ENCODE measurements around the gene HSDL1. TPM values are rescaled to one million over a fixed set of nuclear protein-coding genes. Genes with fewer than 3 reads are reported as not detected.

The HSDL1 gene
- total RNA-seq (10 to 100 TPM; 26.0 to 27.8 TPM), polyA plus RNA-seq (ENCODE audit: insufficient read length in 6 of 6) (10 to 100 TPM; 38.0 to 45.9 (median 42.6) TPM)
- long read RNA-seq, donor 1, transcript HSDL1-208 (1 exons, 3,059 nt), result major isoform, 20 of 30 reads
- long read RNA-seq, donor 1, transcript HSDL1-201 (6 exons, 3,519 nt), result minor isoform, 7 of 30 reads
- long read RNA-seq, donor 1, partial matches to known transcripts, result 0 of 30 reads
- long read RNA-seq, donor 1, other reads (novel, unspliced or antisense), result 0 of 30 reads
- long read RNA-seq, donor 2, transcript HSDL1-201 (6 exons, 3,519 nt), result minor isoform, 6 of 27 reads
- long read RNA-seq, donor 2, transcript HSDL1-208 (1 exons, 3,059 nt), result major isoform, 18 of 27 reads
- long read RNA-seq, donor 2, partial matches to known transcripts, result 0 of 27 reads
- long read RNA-seq, donor 2, other reads (novel, unspliced or antisense), result 0 of 27 reads
- long read RNA-seq, donor 3, transcript HSDL1-201 (6 exons, 3,519 nt), result minor isoform, 10 of 24 reads
- long read RNA-seq, donor 3, transcript HSDL1-208 (1 exons, 3,059 nt), result major isoform, 13 of 24 reads
- long read RNA-seq, donor 3, partial matches to known transcripts, result 0 of 24 reads
- long read RNA-seq, donor 3, other reads (novel, unspliced or antisense), result 0 of 24 reads
- long read RNA-seq, donor 4, partial matches to known transcripts, result 0 of 3 reads
- long read RNA-seq, donor 4, other reads (novel, unspliced or antisense), result 0 of 3 reads
- long read RNA-seq, donor 5, transcript HSDL1-208 (1 exons, 3,059 nt), result major isoform, 17 of 22 reads
- long read RNA-seq, donor 5, partial matches to known transcripts, result 0 of 22 reads
- long read RNA-seq, donor 5, other reads (novel, unspliced or antisense), result 0 of 22 reads
- long read RNA-seq, donor 6, transcript HSDL1-208 (1 exons, 3,059 nt), result major isoform, 16 of 20 reads
- long read RNA-seq, donor 6, partial matches to known transcripts, result 0 of 20 reads
- long read RNA-seq, donor 6, other reads (novel, unspliced or antisense), result 0 of 20 reads
- long read RNA-seq, donor 7, transcript HSDL1-208 (1 exons, 3,059 nt), result minor isoform, 5 of 12 reads
- long read RNA-seq, donor 7, transcript HSDL1-201 (6 exons, 3,519 nt), result major isoform, 7 of 12 reads
- long read RNA-seq, donor 7, partial matches to known transcripts, result 0 of 12 reads
- long read RNA-seq, donor 7, other reads (novel, unspliced or antisense), result 0 of 12 reads
- long read RNA-seq, donor 8, transcript HSDL1-208 (1 exons, 3,059 nt), result major isoform, 5 of 9 reads
- long read RNA-seq, donor 8, partial matches to known transcripts, result 0 of 9 reads
- long read RNA-seq, donor 8, other reads (novel, unspliced or antisense), result 0 of 9 reads
- long read RNA-seq, donor 9, partial matches to known transcripts, result 0 of 1 reads
- long read RNA-seq, donor 9, other reads (novel, unspliced or antisense), result 0 of 1 reads
- long read RNA-seq, donor 10, partial matches to known transcripts, result 0 of 3 reads
- long read RNA-seq, donor 10, other reads (novel, unspliced or antisense), result 0 of 3 reads
- long read RNA-seq, donor 11, result 0 reads
- long read RNA-seq, donor 12, transcript HSDL1-208 (1 exons, 3,059 nt), result major isoform, 9 of 17 reads
- long read RNA-seq, donor 12, transcript HSDL1-201 (6 exons, 3,519 nt), result minor isoform, 7 of 17 reads
- long read RNA-seq, donor 12, partial matches to known transcripts, result 0 of 17 reads
- long read RNA-seq, donor 12, other reads (novel, unspliced or antisense), result 0 of 17 reads

DNA sequence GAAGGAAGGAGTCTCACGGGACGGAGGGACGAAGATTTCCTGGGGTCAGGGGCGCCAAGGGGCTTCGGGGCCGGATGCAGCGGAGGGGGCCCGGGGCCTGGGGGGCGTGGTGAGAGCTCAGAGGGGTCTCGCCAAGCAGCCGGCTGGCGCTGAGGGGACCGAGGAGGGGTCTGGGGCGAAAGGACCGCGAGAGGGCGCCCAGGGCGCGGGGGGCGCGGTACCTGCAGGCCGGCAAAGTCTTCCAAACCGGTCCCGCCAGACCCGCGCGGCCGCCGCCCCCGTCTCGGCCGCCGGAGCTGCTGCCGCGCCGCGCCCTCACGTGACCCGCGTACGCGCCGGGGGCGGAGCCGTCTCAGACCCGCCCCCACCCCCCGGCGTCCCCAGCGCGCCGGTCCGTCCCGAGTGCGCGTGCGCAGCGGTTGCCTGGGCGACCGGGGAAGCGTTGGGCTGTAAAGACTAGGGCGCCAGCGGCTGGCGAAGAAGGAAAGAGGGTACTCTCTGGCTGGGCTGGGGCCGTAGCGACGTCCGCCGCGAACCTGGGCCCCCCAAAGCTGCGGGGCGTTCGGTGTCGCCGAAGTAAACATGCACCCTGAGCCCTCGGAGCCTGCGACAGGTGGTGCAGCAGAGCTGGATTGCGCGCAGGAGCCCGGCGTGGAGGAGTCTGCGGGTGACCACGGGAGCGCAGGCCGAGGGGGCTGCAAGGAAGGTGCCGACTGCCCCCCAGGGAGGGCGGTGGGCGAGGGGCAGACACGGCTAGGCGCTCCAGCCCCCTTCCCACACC lies at the start of gene HSDL1, which contains the start of gene DNAAF1:
TSS of gene HSDL1 (minus strand) at position 319 of the 781 bp plus-strand sequence. CDS start 13,856 bp downstream, outside the sequence.
TSS of gene DNAAF1 (plus strand) at position 450 of the 781 bp plus-strand sequence. CDS start at position 583, 133 bp downstream.
- intact Hi-C loops (cut with DNase I), result no loop called here
- H3K27ac ChIP-seq, result peak within 1 kb of the TSS; percentile 69 to 83
- peaks cover 5 to 20% of the 10 kb centered on the region in 2 donors for H3K4me1 ChIP-seq
- no peaks in the 10 kb centered on the region for H3K36me3 ChIP-seq
- ATAC-seq, result peak; percentile 97
- H3K9me3 ChIP-seq, result no peaks in the 10 kb centered on the region
- H3K27me3 ChIP-seq, result peaks cover 0 to 20% of the 10 kb centered on the region in 2 donors
- no peak for TF ChIP-seq CTCF (IDR thresholded peaks at IDR 0.05)
- peak; percentile 91 to 98 (median 94) for DNase-seq
- H3K4me3 ChIP-seq, result peak within 1 kb of the TSS; percentile 78 to 81

- H3K4me1 ChIP-seq, result peaks cover 0 to 6% of the 10 kb centered on the region in 2 donors
- H3K27me3 ChIP-seq, result peaks cover 0 to 17% of the 10 kb centered on the region in 2 donors
- H3K9me3 ChIP-seq, result no peaks in the 10 kb centered on the region
- H3K36me3 ChIP-seq, result no peaks in the 10 kb centered on the region
- H3K27ac ChIP-seq, result no peak overlapping the region
- ATAC-seq (no peak), DNase-seq (no peak)
- TF ChIP-seq CTCF (IDR thresholded peaks at IDR 0.05), result no peak
- H3K4me3 ChIP-seq, result no peak overlapping the region
- intact Hi-C loops (cut with DNase I), result no loop called here
These were observed 49.0 kb upstream of the HSDL1 start for GRCh38 chr16:84194018-84194417.

DNA sequence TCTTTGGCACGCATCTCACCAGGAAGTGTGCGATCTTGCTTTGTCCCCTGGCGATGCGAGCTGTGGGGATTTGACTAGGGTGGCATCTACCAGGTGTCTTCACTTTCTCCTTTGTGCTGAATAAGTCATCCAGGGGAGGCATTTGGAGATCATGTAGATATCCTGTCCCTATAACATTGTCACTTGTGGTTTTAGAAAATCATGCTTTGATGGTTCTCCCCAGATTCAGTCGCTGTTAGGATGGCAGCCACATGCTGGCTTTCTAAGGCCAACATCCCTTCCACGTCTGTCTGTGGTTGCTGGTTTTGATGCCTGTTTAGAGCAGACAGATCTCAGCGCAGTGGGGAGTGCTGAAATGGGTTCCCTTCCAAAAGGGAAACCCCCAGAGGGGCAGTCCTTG lies 48.5 kb upstream of the HSDL1 start:
- no peaks in the 10 kb centered on the region for H3K9me3 ChIP-seq
- H3K27me3 ChIP-seq, result peaks cover 0 to 17% of the 10 kb centered on the region in 2 donors
- peaks cover 0 to under 1% of the 10 kb centered on the region in 2 donors for H3K4me1 ChIP-seq
- DNase-seq, result no peak
- intact Hi-C loops (cut with DNase I), result no loop called here
- H3K4me3 ChIP-seq, result no peak overlapping the region
- no peak for ATAC-seq
- no peak overlapping the region for H3K27ac ChIP-seq
- no peaks in the 10 kb centered on the region for H3K36me3 ChIP-seq
- no peak for TF ChIP-seq CTCF (IDR thresholded peaks at IDR 0.05)

- DNase-seq (no peak), ATAC-seq (no peak)
- peaks cover 0 to 17% of the 10 kb centered on the region in 2 donors for H3K27me3 ChIP-seq
- no peak overlapping the region for H3K4me3 ChIP-seq
- no peaks in the 10 kb centered on the region for H3K9me3 ChIP-seq
- intact Hi-C loops (cut with DNase I), result no loop called here
- H3K27ac ChIP-seq, result no peak overlapping the region
- no peak for TF ChIP-seq CTCF (IDR thresholded peaks at IDR 0.05)
- no peaks in the 10 kb centered on the region for H3K36me3 ChIP-seq
- peaks cover 0 to 1% of the 10 kb centered on the region in 2 donors for H3K4me1 ChIP-seq
These were observed 46.5 kb upstream of the HSDL1 start for GRCh38 chr16:84191466-84191865.

Data from left lung (tissue), 14 donors.